ENCODE data around the gene SIGLEC9. TPM values are rescaled to one million over a fixed set of nuclear protein-coding genes. Genes with fewer than 3 reads are reported as not detected.

SIGLEC9 gene
- total and polyA plus RNA-seq, 10 of the 15 experiments (the other 5 are each of a cell fraction or from before 2014, with no cell fraction given), result 0.10 TPM; not detected in 9

DNA sequence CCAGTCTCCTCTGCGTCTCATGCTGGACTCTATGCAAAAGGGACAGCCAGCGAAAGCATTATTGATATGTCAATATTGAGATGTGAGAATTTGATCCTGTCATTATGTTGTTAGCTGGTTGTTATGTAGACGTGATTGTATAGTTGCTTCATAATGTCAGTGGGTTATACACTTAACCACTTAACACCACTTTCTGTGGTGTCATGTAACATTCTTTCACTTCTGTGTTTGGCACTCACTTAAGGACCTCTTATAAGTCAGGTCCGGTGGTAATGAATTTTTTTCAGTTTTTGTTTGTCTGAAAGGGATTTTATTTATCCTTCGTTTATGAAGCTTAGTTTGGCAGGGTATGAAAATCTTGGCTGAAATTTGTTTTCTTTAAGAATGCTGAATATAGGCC is 10.3 kb downstream of the SIGLEC9 start:
- no TSS peak for BruUV-seq (replicated peaks)
- in situ Hi-C loops (cut with MboI) (no loop called here), intact Hi-C loops (cut with micrococcal nuclease; ENCODE audit: unreplicated experiment) (no loop called here)
- ChIA-PET SMC1A (ENCODE audit: uncharacterized antibody, unreplicated experiment) (no interaction called here), POLR2A (no interaction called here), RAD21 (ENCODE audit: unreplicated experiment) (no interaction called here), CTCF (interaction anchor here (0.6 to 1.9 kb wide), 5 partner anchors 8 to 125 kb away, joined by 3 to 6 read pairs (median 3); no protein-coding TSS in a partner anchor)
- Histone ChIP-seq H3K9ac (ENCODE audit: control insufficient read depth, insufficient read depth, low read length) (no peak overlapping the region), H3K4me1 (ENCODE audit: control insufficient read depth, insufficient read depth, low read length) (no peaks in the 10 kb centered on the region), H3K9me3 (replicated peaks; ENCODE audit: control insufficient read depth, insufficient read depth, low read length) (no peaks in the 10 kb centered on the region; the same call in 2 of the 3 replicates), H3K27ac (ENCODE audit: control insufficient read depth, insufficient read depth) (no peak overlapping the region), H3K27me3 (replicated peaks in 1 of 2; ENCODE audit: control insufficient read depth in 2 of 2, insufficient read depth in 2 of 2, low read length in 1 of 2) (no peaks in the 10 kb centered on the region; a peak in 1 of 4 replicates), H3K79me2 (ENCODE audit: control insufficient read depth, insufficient read depth, low read length) (no peaks in the 10 kb centered on the region), H3K4me3 (no peak overlapping the region), H2AFZ (ENCODE audit: control insufficient read depth, low read depth, low read length) (no peak overlapping the region), H3K36me3 (ENCODE audit: control insufficient read depth in 2 of 2, insufficient read depth in 2 of 2, low read length in 1 of 2) (no peaks in the 10 kb centered on the region), H3K4me2 (ENCODE audit: control insufficient read depth, insufficient read depth) (no peak overlapping the region), H4K20me1 (ENCODE audit: control insufficient read depth, insufficient read depth) (no peaks in the 10 kb centered on the region)
- TF ChIP-seq, protein P1, sequence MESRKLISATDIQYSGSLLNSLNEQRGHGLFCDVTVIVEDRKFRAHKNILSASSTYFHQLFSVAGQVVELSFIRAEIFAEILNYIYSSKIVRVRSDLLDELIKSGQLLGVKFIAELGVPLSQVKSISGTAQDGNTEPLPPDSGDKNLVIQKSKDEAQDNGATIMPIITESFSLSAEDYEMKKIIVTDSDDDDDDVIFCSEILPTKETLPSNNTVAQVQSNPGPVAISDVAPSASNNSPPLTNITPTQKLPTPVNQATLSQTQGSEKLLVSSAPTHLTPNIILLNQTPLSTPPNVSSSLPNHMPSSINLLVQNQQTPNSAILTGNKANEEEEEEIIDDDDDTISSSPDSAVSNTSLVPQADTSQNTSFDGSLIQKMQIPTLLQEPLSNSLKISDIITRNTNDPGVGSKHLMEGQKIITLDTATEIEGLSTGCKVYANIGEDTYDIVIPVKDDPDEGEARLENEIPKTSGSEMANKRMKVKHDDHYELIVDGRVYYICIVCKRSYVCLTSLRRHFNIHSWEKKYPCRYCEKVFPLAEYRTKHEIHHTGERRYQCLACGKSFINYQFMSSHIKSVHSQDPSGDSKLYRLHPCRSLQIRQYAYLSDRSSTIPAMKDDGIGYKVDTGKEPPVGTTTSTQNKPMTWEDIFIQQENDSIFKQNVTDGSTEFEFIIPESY (IDR thresholded peaks at IDR 0.05), result no peak
- TF ChIP-seq, protein P2, sequence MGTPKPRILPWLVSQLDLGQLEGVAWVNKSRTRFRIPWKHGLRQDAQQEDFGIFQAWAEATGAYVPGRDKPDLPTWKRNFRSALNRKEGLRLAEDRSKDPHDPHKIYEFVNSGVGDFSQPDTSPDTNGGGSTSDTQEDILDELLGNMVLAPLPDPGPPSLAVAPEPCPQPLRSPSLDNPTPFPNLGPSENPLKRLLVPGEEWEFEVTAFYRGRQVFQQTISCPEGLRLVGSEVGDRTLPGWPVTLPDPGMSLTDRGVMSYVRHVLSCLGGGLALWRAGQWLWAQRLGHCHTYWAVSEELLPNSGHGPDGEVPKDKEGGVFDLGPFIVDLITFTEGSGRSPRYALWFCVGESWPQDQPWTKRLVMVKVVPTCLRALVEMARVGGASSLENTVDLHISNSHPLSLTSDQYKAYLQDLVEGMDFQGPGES (IDR thresholded peaks at IDR 0.05), result no peak
- TF ChIP-seq CHD2 (IDR thresholded peaks at IDR 0.05; ENCODE audit: borderline replicate concordance, low read depth, low read length) (no peak), SMARCA5 (IDR thresholded peaks at IDR 0.05) (no peak), ESRRA (IDR thresholded peaks at IDR 0.05; ENCODE audit: low read length) (no peak), SUPT20H (IDR thresholded peaks at IDR 0.05; ENCODE audit: borderline replicate concordance, control insufficient read depth, low read depth, low read length) (no peak), RB1 (IDR thresholded peaks at IDR 0.05; ENCODE audit: borderline replicate concordance) (no peak), KDM1A (IDR thresholded peaks at IDR 0.05; ENCODE audit: borderline replicate concordance) (no peak), SUZ12 (IDR thresholded peaks at IDR 0.05; ENCODE audit: unreplicated experiment) (no peak), PAX5 (IDR thresholded peaks at IDR 0.05; ENCODE audit: borderline replicate concordance, low read depth, low read length) (no peak)
- TF ChIP-seq, protein P3, sequence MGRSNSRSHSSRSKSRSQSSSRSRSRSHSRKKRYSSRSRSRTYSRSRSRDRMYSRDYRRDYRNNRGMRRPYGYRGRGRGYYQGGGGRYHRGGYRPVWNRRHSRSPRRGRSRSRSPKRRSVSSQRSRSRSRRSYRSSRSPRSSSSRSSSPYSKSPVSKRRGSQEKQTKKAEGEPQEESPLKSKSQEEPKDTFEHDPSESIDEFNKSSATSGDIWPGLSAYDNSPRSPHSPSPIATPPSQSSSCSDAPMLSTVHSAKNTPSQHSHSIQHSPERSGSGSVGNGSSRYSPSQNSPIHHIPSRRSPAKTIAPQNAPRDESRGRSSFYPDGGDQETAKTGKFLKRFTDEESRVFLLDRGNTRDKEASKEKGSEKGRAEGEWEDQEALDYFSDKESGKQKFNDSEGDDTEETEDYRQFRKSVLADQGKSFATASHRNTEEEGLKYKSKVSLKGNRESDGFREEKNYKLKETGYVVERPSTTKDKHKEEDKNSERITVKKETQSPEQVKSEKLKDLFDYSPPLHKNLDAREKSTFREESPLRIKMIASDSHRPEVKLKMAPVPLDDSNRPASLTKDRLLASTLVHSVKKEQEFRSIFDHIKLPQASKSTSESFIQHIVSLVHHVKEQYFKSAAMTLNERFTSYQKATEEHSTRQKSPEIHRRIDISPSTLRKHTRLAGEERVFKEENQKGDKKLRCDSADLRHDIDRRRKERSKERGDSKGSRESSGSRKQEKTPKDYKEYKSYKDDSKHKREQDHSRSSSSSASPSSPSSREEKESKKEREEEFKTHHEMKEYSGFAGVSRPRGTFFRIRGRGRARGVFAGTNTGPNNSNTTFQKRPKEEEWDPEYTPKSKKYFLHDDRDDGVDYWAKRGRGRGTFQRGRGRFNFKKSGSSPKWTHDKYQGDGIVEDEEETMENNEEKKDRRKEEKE (IDR thresholded peaks at IDR 0.05), result no peak
- DNase-seq (ENCODE audit: low read depth, low spot score) (no peak), FAIRE-seq (no peak), ATAC-seq (no peak)
- 46% methylated on average over 5 of the region's 5 CpGs for WGBS (ENCODE audit: insufficient coverage, insufficient replicate concordance, low lambda C conversion rate, missing lambda C conversion rate)
